ENCODE measurements around the gene NFATC3. TPM values are rescaled to one million over a fixed set of nuclear protein-coding genes. Genes with fewer than 3 reads are reported as not detected.

Gene NFATC3
- total RNA-seq, 1 experiment from 2014 or later: 33.0 TPM

GRCh38 chr16:68226116-68226515 is 140.9 kb downstream of the NFATC3 start:
- H3K23ac ChIP-seq (ENCODE audit: insufficient read length, low read depth, low read length): no peak overlapping the region
- no peak overlapping the region for H3K4me2 ChIP-seq (ENCODE audit: insufficient read depth, insufficient read length, low read length)
- no peaks in the 10 kb centered on the region for H3K23me2 ChIP-seq (ENCODE audit: insufficient read length, low read depth, low read length, poor library complexity, severe bottlenecking)
- DNase-seq: no peak
- Mint-ChIP-seq H3K27me3 (ENCODE audit: low read depth) (no peaks in the 10 kb centered on the region), H3K36me3 (ENCODE audit: insufficient read depth in 1 of 3, low read depth in 3 of 3) (peaks cover 6 to 30% (median 22%) of the 10 kb centered on the region in 3 experiments; a peak in 6 of 7 replicates), H3K4me3 (no peak overlapping the region), H3K27ac (peak overlapping the region in 1 of 3 experiments; percentile 29; a peak in 1 of 7 replicates), H3K4me1 (peaks cover under 1 to 3% of the 10 kb centered on the region in 2 experiments; a peak in 3 of 4 replicates), H3K9me3 (no peaks in the 10 kb centered on the region)
- no peak overlapping the region for H2BK12ac ChIP-seq (ENCODE audit: insufficient read length, low read depth, low read length)
- no CpG with 5 or more reads among the region's 4 CpGs for WGBS (ENCODE audit: extremely low coverage, insufficient read length, low lambda C conversion rate)
- H4K5ac ChIP-seq (ENCODE audit: insufficient read length, low read depth, low read length): no peak overlapping the region
- H3K18ac ChIP-seq (ENCODE audit: insufficient read length, low read depth, low read length): no peak overlapping the region
- H2BK20ac ChIP-seq (ENCODE audit: low read depth, low read length, poor library complexity, severe bottlenecking): no peak overlapping the region
- no peak overlapping the region for H3K9ac ChIP-seq (ENCODE audit: extremely low read depth, insufficient read length, low read length)
- H2AK5ac ChIP-seq (ENCODE audit: insufficient read length, low read length): no peak overlapping the region
- peaks cover 2% of the 10 kb centered on the region; the same call in 1 of the 2 replicates for H3K4me1 ChIP-seq (ENCODE audit: insufficient read depth, low read length)
- no peak overlapping the region for H4K91ac ChIP-seq (ENCODE audit: insufficient read length, low read depth, low read length)
- H3K9me3 ChIP-seq (ENCODE audit: control insufficient read depth, low read depth, low read length): no peaks in the 10 kb centered on the region
- no peak overlapping the region for H2BK120ac ChIP-seq (ENCODE audit: low read depth, low read length, poor library complexity, severe bottlenecking)
- H3K56ac ChIP-seq (ENCODE audit: insufficient read length, low read depth, low read length): no peak overlapping the region
- H2BK5ac ChIP-seq (ENCODE audit: insufficient read length, low read length): no peak overlapping the region
- no peak overlapping the region for H3T11ph ChIP-seq (ENCODE audit: low read length)
- no peak overlapping the region for H3K14ac ChIP-seq (ENCODE audit: insufficient read depth, low read length)
- H4K20me1 ChIP-seq (ENCODE audit: control insufficient read depth, insufficient read depth, insufficient read length): no peaks in the 10 kb centered on the region
- no peak overlapping the region for H3K4ac ChIP-seq (ENCODE audit: low read depth, low read length)
- no peak overlapping the region for H2AFZ ChIP-seq (ENCODE audit: low read length)
- H3K27me3 ChIP-seq (ENCODE audit: insufficient read depth, low read length): no peaks in the 10 kb centered on the region
- H3K27ac ChIP-seq (ENCODE audit: insufficient read length, low read depth, low read length): no peak overlapping the region
- TF ChIP-seq CTCF (conservative IDR thresholded peaks at IDR 0.05): no peak
- no peak overlapping the region for H4K8ac ChIP-seq (replicated peaks; ENCODE audit: insufficient read length, low read depth, low read length)
- H2BK15ac ChIP-seq (ENCODE audit: low read depth, low read length): no peak overlapping the region
- H3K79me2 ChIP-seq (ENCODE audit: insufficient read depth, low read length): no peaks in the 10 kb centered on the region
- no peaks in the 10 kb centered on the region for H3K79me1 ChIP-seq (ENCODE audit: insufficient read depth, low read depth, low read length, poor library complexity, severe bottlenecking)
